Subcutaneous adipose tissue (tissue), 4 donors: ENCODE data around the gene C17orf67. TPM values are rescaled to one million over a fixed set of nuclear protein-coding genes. Genes with fewer than 3 reads are reported as not detected.

ENCODE experiments used
- total RNA-seq, 4 donors: library from RNA; depleted of rRNA; stranded (reverse); fragments of >200 nt; gene quantifications; one replicate each; pipeline ENCODE4 v1.1.0, GENCODE V29; 2016
- TF ChIP-seq, protein P1 (sequence below): fragments of 450-650 bp; IDR thresholded peaks from one replicate; pipeline ENCODE4 v1.5.1; 2016; ENCODE audit warnings: low read depth, mild to moderate bottlenecking, control low read depth, antibody characterized with exemption, moderate library complexity

The C17orf67 gene
- total RNA-seq, 4 donors from 2014 or later, result 0.66 to 1.3 (median 1.2) TPM; not detected in 1

- TF ChIP-seq, protein P1, sequence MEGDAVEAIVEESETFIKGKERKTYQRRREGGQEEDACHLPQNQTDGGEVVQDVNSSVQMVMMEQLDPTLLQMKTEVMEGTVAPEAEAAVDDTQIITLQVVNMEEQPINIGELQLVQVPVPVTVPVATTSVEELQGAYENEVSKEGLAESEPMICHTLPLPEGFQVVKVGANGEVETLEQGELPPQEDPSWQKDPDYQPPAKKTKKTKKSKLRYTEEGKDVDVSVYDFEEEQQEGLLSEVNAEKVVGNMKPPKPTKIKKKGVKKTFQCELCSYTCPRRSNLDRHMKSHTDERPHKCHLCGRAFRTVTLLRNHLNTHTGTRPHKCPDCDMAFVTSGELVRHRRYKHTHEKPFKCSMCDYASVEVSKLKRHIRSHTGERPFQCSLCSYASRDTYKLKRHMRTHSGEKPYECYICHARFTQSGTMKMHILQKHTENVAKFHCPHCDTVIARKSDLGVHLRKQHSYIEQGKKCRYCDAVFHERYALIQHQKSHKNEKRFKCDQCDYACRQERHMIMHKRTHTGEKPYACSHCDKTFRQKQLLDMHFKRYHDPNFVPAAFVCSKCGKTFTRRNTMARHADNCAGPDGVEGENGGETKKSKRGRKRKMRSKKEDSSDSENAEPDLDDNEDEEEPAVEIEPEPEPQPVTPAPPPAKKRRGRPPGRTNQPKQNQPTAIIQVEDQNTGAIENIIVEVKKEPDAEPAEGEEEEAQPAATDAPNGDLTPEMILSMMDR, result no peak
These were observed 16.9 kb upstream of the C17orf67 start for GRCh38 chr17:56850591-56850990.

DNA sequence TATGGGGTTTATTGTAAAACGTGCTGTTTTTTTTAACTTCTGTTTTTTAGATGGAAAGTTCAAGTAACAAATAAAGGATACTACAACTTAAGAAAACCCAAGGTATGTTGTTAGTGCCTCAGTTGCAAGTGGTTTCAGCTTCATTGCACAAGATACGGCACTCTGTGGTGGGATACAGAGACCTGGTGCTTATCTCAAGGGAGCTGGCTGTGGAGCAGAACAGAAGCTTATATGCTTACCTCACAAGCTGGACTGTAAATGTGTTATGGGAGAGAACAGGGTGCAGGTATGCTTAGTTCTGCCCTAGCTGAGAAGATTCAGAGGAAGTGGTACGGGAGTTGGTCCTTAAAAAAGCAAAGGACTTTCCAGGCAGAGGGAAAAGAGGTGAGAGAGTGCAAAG lies 15.4 kb upstream of the C17orf67 start:
- TF ChIP-seq, protein P1, result no peak

DNA sequence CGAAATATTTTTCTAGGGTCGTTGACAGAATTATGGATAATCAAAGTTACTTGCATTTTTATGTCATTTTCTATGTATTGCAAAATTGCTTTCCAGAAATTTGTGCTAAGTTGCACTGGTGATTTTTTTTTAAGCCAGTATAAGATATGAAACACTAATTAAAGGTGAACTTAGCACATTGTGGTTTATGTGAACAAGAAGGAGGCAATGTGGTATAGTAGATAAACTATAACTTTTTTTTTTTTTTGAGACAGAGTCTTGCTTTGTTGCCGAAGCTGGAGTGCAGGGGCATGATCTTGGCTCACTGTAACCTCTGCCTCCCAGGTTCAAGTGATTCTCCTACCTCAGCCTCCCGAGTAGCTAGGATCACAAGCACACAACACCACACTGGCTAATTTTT lies 13.4 kb upstream of the C17orf67 start:
- TF ChIP-seq, protein P1, result no peak

DNA sequence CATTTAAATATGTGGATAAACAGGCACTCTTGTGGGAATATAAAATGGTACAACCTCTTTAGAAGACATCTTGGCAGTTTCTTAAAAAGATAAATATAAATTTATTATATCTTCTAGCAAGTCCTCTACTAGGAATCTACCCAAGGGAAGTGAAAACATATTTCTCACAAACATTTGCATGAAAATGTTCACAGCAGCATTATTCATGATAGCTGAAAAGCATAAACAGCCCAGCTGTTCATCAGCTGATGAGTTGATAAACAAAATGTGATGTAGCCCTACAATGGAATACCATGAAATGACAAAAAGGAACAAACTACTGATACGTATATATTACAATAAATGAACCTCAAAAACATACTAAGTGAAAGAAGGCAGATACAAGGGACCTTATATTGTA lies 12.2 kb upstream of the C17orf67 start:
- TF ChIP-seq, protein P1, result no peak

- TF ChIP-seq, protein P1, result no peak
These were observed 8.9 kb upstream of the C17orf67 start for GRCh38 chr17:56842577-56842976.

GRCh38 chr17:56838687-56839086 lies 5.0 kb upstream of the C17orf67 start:
- TF ChIP-seq, protein P1, result no peak

DNA sequence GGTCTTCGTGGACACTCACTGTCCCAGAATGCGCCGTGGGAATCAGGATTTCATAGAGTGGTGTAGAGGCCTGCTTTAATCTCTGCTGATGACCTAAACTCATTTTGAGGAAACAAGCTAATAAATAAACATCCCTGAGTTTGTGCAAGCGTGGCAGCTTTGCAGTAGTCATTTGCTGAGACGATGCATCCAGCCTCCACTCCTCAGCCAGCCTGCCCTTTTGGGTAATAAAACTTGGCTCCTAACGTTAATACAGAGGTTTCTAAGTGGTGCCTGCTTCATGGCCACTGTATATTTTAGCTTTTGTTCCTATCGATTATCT lies 1.5 kb upstream of the C17orf67 start:
- TF ChIP-seq, protein P1, result no peak
